OCI-LY7 (cell line): ENCODE results near the gene GRK4.

Source experiments
- CTCF ChIP-seq: fragments of 200-600 bp; sonication (generic); conservative IDR thresholded peaks from 2 replicates; pipeline ENCODE4 v1.5.1; 2014; ENCODE audit warnings: mild to moderate bottlenecking, antibody characterized with exemption, low read length, moderate library complexity, mixed read lengths
- EZH2phosphoT487 ChIP-seq: fragments of 200-600 bp; sonication (generic); IDR thresholded peaks from 2 replicates; pipeline ENCODE4 v1.6.1; 2018; ENCODE audit warnings: low read depth, borderline replicate concordance, mild to moderate bottlenecking, mixed run types, antibody characterized with exemption, low read length, moderate library complexity, mixed read lengths

GRCh38 chr4:3011456-3012220, 48.3 kb downstream of the GRK4 start:
- TF ChIP-seq CTCF: no peak
- TF ChIP-seq EZH2phosphoT487: no peak
